HCT116 (cell line): ENCODE data around the gene ADD3.

Experiments used
- EZH2 ChIP-seq: fragments of 200-600 bp; sonication (generic); IDR thresholded peaks from 2 replicates; pipeline ENCODE4 v1.6.1; 2017; ENCODE audit warnings: antibody characterized with exemption, mixed run types
- EZH2phosphoT487 ChIP-seq: fragments of 200-600 bp; IDR thresholded peaks from 2 replicates; pipeline ENCODE4 v1.6.1; 2018; ENCODE audit warnings: antibody characterized with exemption, borderline replicate concordance
- JUND ChIP-seq: IDR thresholded peaks from 2 replicates; pipeline ENCODE4 v1.6.1; 2012
- POLR2A ChIP-seq: IDR thresholded peaks from 2 replicates; pipeline ENCODE4 v1.7.0; 2011; ENCODE audit warnings: borderline replicate concordance; ENCODE audit not compliant: insufficient read depth, insufficient read length; ENCODE audit errors: extremely low read depth
- POLR2AphosphoS5 ChIP-seq: IDR thresholded peaks from 2 replicates; pipeline ENCODE4 v1.6.1; 2011; ENCODE audit warnings: mild to moderate bottlenecking, low read depth, low read length, moderate library complexity
- ZNF274 ChIP-seq: fragments of 200-500 bp; sonication (Bioruptor generic); IDR thresholded peaks from 2 replicates; pipeline ENCODE4 v1.6.1; 2014; ENCODE audit warnings: mild to moderate bottlenecking, low read depth, low read length, inconsistent platforms
- TF ChIP-seq, protein P1 (sequence below): IDR thresholded peaks from 2 replicates; pipeline ENCODE4 v1.6.1; 2012
- TF ChIP-seq, protein P2 (sequence below), 3 experiments: fragments of 200-600 bp in 1 of 3; sonication (generic) in 1 of 3; IDR thresholded peaks in 2 of 3; conservative IDR thresholded peaks in 1 of 3; 2 replicates each; pipeline ENCODE4 v1.5.1; 2012 to 2017; ENCODE audit warnings: low read depth in 2 of 3, low read length in 2 of 3, antibody characterized with exemption in 1 of 3, borderline replicate concordance in 1 of 3, control low read depth in 1 of 3, mild to moderate bottlenecking in 1 of 3, mixed read lengths in 1 of 3, mixed run types in 1 of 3, moderate library complexity in 1 of 3; ENCODE audit not compliant: insufficient read depth in 1 of 3
- TF ChIP-seq, protein P3 (sequence below): IDR thresholded peaks from 2 replicates; pipeline ENCODE4 v1.6.1; 2011; ENCODE audit warnings: mild to moderate bottlenecking, low read length, moderate library complexity; ENCODE audit not compliant: insufficient replicate concordance; ENCODE audit errors: extremely low read depth

DNA sequence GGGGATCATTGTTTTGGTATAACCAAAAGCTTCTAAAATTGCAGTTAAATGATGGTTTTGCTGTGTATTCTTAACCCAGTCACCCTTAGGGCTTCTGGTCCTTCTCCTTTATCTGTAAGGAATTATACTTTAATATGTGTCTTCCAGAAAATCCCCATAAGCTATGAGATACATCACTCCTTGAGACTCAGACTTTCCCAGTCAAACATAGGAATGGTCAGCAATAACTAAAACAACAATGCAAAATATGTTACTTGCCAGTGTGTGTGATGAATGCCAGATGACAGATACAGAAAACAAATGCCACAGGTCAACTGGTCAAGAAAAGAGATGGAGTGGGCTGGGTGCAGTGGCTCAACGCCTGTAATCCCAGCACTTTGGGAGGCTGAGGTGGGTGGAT lies 10.1 kb downstream of the ADD3 start:
- no peak for TF ChIP-seq ZNF274
- TF ChIP-seq EZH2 = no peak
- TF ChIP-seq POLR2A = no peak
- no peak for TF ChIP-seq POLR2AphosphoS5
- TF ChIP-seq, protein P1, sequence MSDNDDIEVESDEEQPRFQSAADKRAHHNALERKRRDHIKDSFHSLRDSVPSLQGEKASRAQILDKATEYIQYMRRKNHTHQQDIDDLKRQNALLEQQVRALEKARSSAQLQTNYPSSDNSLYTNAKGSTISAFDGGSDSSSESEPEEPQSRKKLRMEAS = no peak
- TF ChIP-seq JUND = no peak
- no peak for TF ChIP-seq EZH2phosphoT487
- TF ChIP-seq, protein P2, sequence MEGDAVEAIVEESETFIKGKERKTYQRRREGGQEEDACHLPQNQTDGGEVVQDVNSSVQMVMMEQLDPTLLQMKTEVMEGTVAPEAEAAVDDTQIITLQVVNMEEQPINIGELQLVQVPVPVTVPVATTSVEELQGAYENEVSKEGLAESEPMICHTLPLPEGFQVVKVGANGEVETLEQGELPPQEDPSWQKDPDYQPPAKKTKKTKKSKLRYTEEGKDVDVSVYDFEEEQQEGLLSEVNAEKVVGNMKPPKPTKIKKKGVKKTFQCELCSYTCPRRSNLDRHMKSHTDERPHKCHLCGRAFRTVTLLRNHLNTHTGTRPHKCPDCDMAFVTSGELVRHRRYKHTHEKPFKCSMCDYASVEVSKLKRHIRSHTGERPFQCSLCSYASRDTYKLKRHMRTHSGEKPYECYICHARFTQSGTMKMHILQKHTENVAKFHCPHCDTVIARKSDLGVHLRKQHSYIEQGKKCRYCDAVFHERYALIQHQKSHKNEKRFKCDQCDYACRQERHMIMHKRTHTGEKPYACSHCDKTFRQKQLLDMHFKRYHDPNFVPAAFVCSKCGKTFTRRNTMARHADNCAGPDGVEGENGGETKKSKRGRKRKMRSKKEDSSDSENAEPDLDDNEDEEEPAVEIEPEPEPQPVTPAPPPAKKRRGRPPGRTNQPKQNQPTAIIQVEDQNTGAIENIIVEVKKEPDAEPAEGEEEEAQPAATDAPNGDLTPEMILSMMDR (IDR thresholded peaks at IDR 0.05 in 2 of 3, conservative IDR thresholded peaks at IDR 0.05 in 1 of 3; ENCODE audit: borderline replicate concordance in 1 of 3, insufficient read depth in 1 of 3, low read depth in 2 of 3, low read length in 2 of 3) = no peak
- TF ChIP-seq, protein P3, sequence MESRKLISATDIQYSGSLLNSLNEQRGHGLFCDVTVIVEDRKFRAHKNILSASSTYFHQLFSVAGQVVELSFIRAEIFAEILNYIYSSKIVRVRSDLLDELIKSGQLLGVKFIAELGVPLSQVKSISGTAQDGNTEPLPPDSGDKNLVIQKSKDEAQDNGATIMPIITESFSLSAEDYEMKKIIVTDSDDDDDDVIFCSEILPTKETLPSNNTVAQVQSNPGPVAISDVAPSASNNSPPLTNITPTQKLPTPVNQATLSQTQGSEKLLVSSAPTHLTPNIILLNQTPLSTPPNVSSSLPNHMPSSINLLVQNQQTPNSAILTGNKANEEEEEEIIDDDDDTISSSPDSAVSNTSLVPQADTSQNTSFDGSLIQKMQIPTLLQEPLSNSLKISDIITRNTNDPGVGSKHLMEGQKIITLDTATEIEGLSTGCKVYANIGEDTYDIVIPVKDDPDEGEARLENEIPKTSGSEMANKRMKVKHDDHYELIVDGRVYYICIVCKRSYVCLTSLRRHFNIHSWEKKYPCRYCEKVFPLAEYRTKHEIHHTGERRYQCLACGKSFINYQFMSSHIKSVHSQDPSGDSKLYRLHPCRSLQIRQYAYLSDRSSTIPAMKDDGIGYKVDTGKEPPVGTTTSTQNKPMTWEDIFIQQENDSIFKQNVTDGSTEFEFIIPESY = no peak
